GM12878 (cell line): ENCODE measurements around the gene SGTA. TPM values are rescaled to one million over a fixed set of nuclear protein-coding genes. Genes with fewer than 3 reads are reported as not detected.

Experiments
- ATAC-seq: fragments of 200-7000 bp; cut with Tn5 transposase; 3 replicates; pipeline ENCODE4 v1.9.1; 2020; ENCODE audit warnings: mild to moderate bottlenecking, moderate library complexity
- BruUV-seq: library from RNA; stranded (reverse); fragments of 400-500 nt; replicated peaks from 2 replicates; lab custom pipeline; 2021; lab: Mats Ljungman, UMichigan
- CTCF ChIA-PET: fragments of 300-600 bp; sonication (Branson Sonifier 250); formaldehyde crosslinking; extraction: SDS; loops from one replicate; lab custom pipeline; 2021; ENCODE audit warnings: inconsistent platforms; lab: Yijun Ruan, JAX
- POLR2A ChIA-PET: fragments of 350-600 bp; formaldehyde crosslinking; extraction: SDS; loops from one replicate; lab custom pipeline; 2021; ENCODE audit warnings: inconsistent platforms; lab: Charles Lee
- RAD21 ChIA-PET: fragments of 300-600 bp; sonication (Branson Sonifier 250); formaldehyde crosslinking; loops from one replicate; lab custom pipeline; 2023; ENCODE audit warnings: antibody characterized with exemption; ENCODE audit not compliant: unreplicated experiment; lab: Charles Lee
- SMC1A ChIA-PET: fragments of 300-600 bp; sonication (Branson Sonifier 250); formaldehyde crosslinking; loops from one replicate; lab custom pipeline; 2023; ENCODE audit not compliant: unreplicated experiment, uncharacterized antibody; lab: Charles Lee
- DNase-seq: peaks from one replicate; pipeline ENCODE4 v3.0.0-alpha.2; 2011; ENCODE audit warnings: low read depth, low spot score
- FAIRE-seq: peaks from 3 replicates; lab custom pipeline; 2011; peaks lifted over from hg19 to GRCh38; lab: Jason Lieb, UNC
- H2AFZ ChIP-seq: 2 replicates; pipeline ENCODE4 v1.6.0; 2011; ENCODE audit warnings: low read depth, low read length, control low read depth; ENCODE audit not compliant: control insufficient read depth
- H3K27ac ChIP-seq: 2 replicates; pipeline ENCODE4 v1.5.1; 2011; ENCODE audit warnings: control low read depth; ENCODE audit not compliant: control insufficient read depth, insufficient read depth
- H3K27me3 ChIP-seq, 2 experiments: replicated peaks in 1 of 2; 2 replicates each; pipeline versions ENCODE4 v1.6.0 to v1.6.1; 2011; ENCODE audit warnings: low read length in 1 of 2; ENCODE audit not compliant: control insufficient read depth in 2 of 2, insufficient read depth in 2 of 2
- H3K36me3 ChIP-seq, 2 experiments: 2 replicates each; pipeline ENCODE4 v1.5.1; 2011; ENCODE audit warnings: low read length in 1 of 2; ENCODE audit not compliant: control insufficient read depth in 2 of 2, insufficient read depth in 2 of 2
- H3K4me1 ChIP-seq: 2 replicates; pipeline ENCODE4 v1.6.1; 2011; ENCODE audit warnings: mild to moderate bottlenecking, low read length, moderate library complexity, mixed read lengths; ENCODE audit not compliant: control insufficient read depth, insufficient read depth
- H3K4me2 ChIP-seq: 2 replicates; pipeline ENCODE4 v1.6.0; 2011; ENCODE audit warnings: control low read depth; ENCODE audit not compliant: control insufficient read depth, insufficient read depth
- H3K4me3 ChIP-seq: fragments of 200-600 bp; sonication (generic); 2 replicates; pipeline ENCODE4 v1.5.1; 2016
- H3K79me2 ChIP-seq: 2 replicates; pipeline ENCODE4 v1.6.0; 2011; ENCODE audit warnings: low read length; ENCODE audit not compliant: control insufficient read depth, insufficient read depth
- H3K9ac ChIP-seq: 2 replicates; pipeline ENCODE4 v1.8.0; 2011; ENCODE audit warnings: low read length, control low read depth, mixed read lengths; ENCODE audit not compliant: control insufficient read depth, insufficient read depth
- H3K9me3 ChIP-seq: replicated peaks from 3 replicates; pipeline ENCODE4 v1.5.1; 2011; ENCODE audit warnings: mild to moderate bottlenecking, low read length; ENCODE audit not compliant: control insufficient read depth, insufficient read depth
- H4K20me1 ChIP-seq: 2 replicates; pipeline ENCODE4 v1.6.0; 2011; ENCODE audit not compliant: control insufficient read depth, insufficient read depth
- BACH1 ChIP-seq: fragments of 450-650 bp; IDR thresholded peaks from 2 replicates; pipeline ENCODE4 v1.6.1; 2017; ENCODE audit warnings: mild to moderate bottlenecking, borderline replicate concordance
- CREB1 ChIP-seq: IDR thresholded peaks from 2 replicates; pipeline ENCODE4 v1.6.1; 2012; ENCODE audit warnings: low read depth, mild to moderate bottlenecking, inconsistent platforms
- GABPA ChIP-seq: IDR thresholded peaks from 2 replicates; pipeline ENCODE4 v1.6.1; 2014; ENCODE audit warnings: antibody characterized with exemption, low read depth, mild to moderate bottlenecking, inconsistent platforms
- HCFC1 ChIP-seq: fragments of 150-350 bp; IDR thresholded peaks from 2 replicates; pipeline ENCODE4 v1.6.1; 2014; ENCODE audit warnings: low read length
- IRF4 ChIP-seq: IDR thresholded peaks from 2 replicates; pipeline ENCODE4 v1.6.1; 2011; ENCODE audit warnings: low read depth, low read length
- JUNB ChIP-seq: IDR thresholded peaks from 2 replicates; pipeline ENCODE4 v1.6.1; 2016; ENCODE audit warnings: antibody characterized with exemption, mild to moderate bottlenecking
- MEF2A ChIP-seq: IDR thresholded peaks from 2 replicates; pipeline ENCODE4 v1.6.1; 2011; ENCODE audit warnings: low read depth, mild to moderate bottlenecking, low read length, moderate library complexity; ENCODE audit not compliant: insufficient read depth
- RCOR1 ChIP-seq: conservative IDR thresholded peaks from 2 replicates; pipeline ENCODE4 v1.6.1; 2012; ENCODE audit warnings: low read depth, low read length, improper control_type of control experiment
- SREBF2 ChIP-seq: IDR thresholded peaks from 2 replicates; pipeline ENCODE4 v1.6.1; 2012; ENCODE audit warnings: mild to moderate bottlenecking, low read length
- TAF1 ChIP-seq: IDR thresholded peaks from 2 replicates; pipeline ENCODE4 v1.6.1; 2011; ENCODE audit warnings: mild to moderate bottlenecking, low read depth, low read length, borderline replicate concordance
- ZSCAN29 ChIP-seq: fragments of 450-650 bp; IDR thresholded peaks from 2 replicates; pipeline ENCODE4 v1.6.1; 2017; ENCODE audit warnings: mild to moderate bottlenecking, moderate library complexity
- WGBS: methylation state at CpG from one replicate; pipeline ENCODE4 v1.1.6; 2016; ENCODE audit warnings: low lambda C conversion rate; ENCODE audit not compliant: insufficient replicate concordance, insufficient coverage; ENCODE audit errors: missing lambda C conversion rate; 5-methylcytosine and 5-hydroxymethylcytosine counted together
- in situ Hi-C: fragments of 300-500 bp; cut with MboI; formaldehyde crosslinking; loops from 9 replicates; pipeline ENCODE4 v1.14.3; 2018; ENCODE audit warnings: mixed read lengths
- intact Hi-C: fragments of 100-400 bp; cut with micrococcal nuclease; formaldehyde crosslinking; loops from one replicate; pipeline ENCODE4 v1.14.2; 2022; ENCODE audit not compliant: unreplicated experiment
- polyA plus RNA-seq, 11 experiments: library from polyadenylated mRNA; depleted of rRNA in 4 of 11; unstranded in 6 of 11; stranded (reverse) in 5 of 11; fragments of >200 nt; fragmentation: Nextera tagmentation in 4 of 11; fragmentation: Illumina TruSeq in 1 of 11; extraction: Ambion mirVana in 4 of 11; extraction: Trizol in 1 of 11; gene quantifications; 1 replicate in 1 of 11; 2 replicates in 10 of 11; pipeline versions ENCODE4 v1.2.1 to v1.2.3, GENCODE V29; 2011 to 2016; ENCODE audit warnings: inconsistent platforms in 2 of 11, missing spikeins in 2 of 11, low read depth in 1 of 11
- total RNA-seq, 4 experiments: library from RNA; depleted of rRNA in 3 of 4; stranded (reverse); fragments of >200 nt in 3 of 4; fragmentation: Illumina TruSeq in 1 of 4; extraction: Trizol in 1 of 4; gene quantifications; 2 replicates each; pipeline versions ENCODE4 v1.2.1 to v1.2.3, GENCODE V29; 2013 to 2021
- TF ChIP-seq, protein P1 (sequence below): IDR thresholded peaks from 2 replicates; pipeline ENCODE4 v1.6.1; 2011; ENCODE audit warnings: low read depth, low read length, improper control_type of control experiment, borderline replicate concordance
- TF ChIP-seq, protein P2 (sequence below): fragments of 450-650 bp; IDR thresholded peaks from 2 replicates; pipeline ENCODE4 v1.6.1; 2017; ENCODE audit warnings: mild to moderate bottlenecking, low read depth, inconsistent platforms; ENCODE audit not compliant: poor library complexity, severe bottlenecking
- TF ChIP-seq, protein P3 (sequence below): IDR thresholded peaks from 2 replicates; pipeline ENCODE4 v1.6.1; 2012; ENCODE audit warnings: improper control_type of control experiment, low read depth, low read length; ENCODE audit not compliant: insufficient replicate concordance

The SGTA gene
- total and polyA plus RNA-seq, 10 of the 15 experiments (the other 5 are each of a cell fraction or from before 2014, with no cell fraction given) = 2.0 to 102 (median 48.2) TPM

DNA sequence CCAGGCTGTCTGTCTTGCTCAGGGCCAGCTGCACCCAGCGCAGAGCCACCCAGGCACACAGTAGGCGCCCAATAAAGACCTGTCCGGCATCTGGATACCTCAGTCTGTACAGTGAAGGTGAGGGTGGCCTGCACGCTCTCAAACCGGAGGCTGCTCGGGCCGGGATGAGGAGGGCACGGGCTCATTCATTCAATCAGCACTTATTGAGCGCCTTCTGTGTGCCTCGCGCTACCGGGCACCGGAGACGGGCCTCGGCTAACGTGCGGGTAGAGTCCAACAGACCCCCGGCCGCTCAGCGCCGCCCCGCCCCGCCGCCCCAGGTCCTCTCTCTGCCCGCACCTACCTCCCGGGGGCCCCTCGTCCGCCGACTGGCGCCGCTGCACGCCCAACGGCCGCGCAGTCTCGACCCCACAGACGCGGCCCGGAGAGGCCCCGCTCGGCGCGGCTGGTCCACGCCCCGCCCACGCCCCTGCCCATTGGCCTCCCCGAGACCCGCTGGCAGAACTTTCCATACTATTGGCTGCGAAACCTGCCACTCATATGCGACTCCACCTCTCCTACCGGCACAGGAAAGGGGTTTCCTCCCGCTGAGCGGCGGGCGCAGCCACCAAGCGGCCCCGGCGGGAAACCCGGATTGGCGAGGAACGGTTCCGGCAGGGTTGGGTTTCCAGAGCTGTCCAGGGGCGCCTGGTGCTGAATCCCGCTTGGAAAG lies 43.3 kb downstream of the SGTA start, which contains the start of gene SLC39A3:
TSS of gene SLC39A3 (minus strand) at position 416 of the 712 bp plus-strand sequence. CDS start 2,760 bp downstream, outside the sequence.
- H4K20me1 ChIP-seq = no peaks in the 10 kb centered on the region
- under 1% methylated on average over 39 of the region's 64 CpGs for WGBS
- H3K4me1 ChIP-seq = no peaks in the 10 kb centered on the region
- ChIA-PET POLR2A (no interaction called here), RAD21 (interaction anchor here (1.4 kb wide), 1 partner anchor 91 kb away, joined by 7 read pairs; no protein-coding TSS in a partner anchor), SMC1A (interaction anchor here (0.6 to 2.0 kb wide), 3 partner anchors 75 to 356 kb away, joined by 3 to 6 read pairs (median 3); no protein-coding TSS in a partner anchor), CTCF (interaction anchor here (0.6 to 1.3 kb wide), 6 partner anchors 9 to 211 kb away, joined by 3 to 10 read pairs (median 4); no protein-coding TSS in a partner anchor)
- peak within 1 kb of the TSS; percentile 67 for H3K27ac ChIP-seq
- intact Hi-C loops (loop anchor here (5.0 to 10.0 kb wide), 2 partner anchors 72 to 275 kb away; no protein-coding TSS in a partner anchor), in situ Hi-C loops (no loop called here)
- H3K4me3 ChIP-seq = peak within 1 kb of the TSS; percentile 98
- DNase-seq = peak; percentile 87
- H2AFZ ChIP-seq = peak within 1 kb of the TSS; percentile 75
- peaks cover 14% of the 10 kb centered on the region for H3K79me2 ChIP-seq
- H3K4me2 ChIP-seq = peak within 1 kb of the TSS; percentile 72
- FAIRE-seq = peak; percentile 93
- no peaks in the 10 kb centered on the region for H3K27me3 ChIP-seq
- ATAC-seq = peak; percentile 100
- BruUV-seq = TSS peak; percentile 74
- H3K36me3 ChIP-seq = peaks cover 11 to 15% of the 10 kb centered on the region in 2 experiments; a peak in 3 of 4 replicates
- H3K9me3 ChIP-seq = peaks cover 8% of the 10 kb centered on the region; the same call in 2 of the 3 replicates
- H3K9ac ChIP-seq = peak within 1 kb of the TSS; percentile 80
- TF ChIP-seq HCFC1 (peak; percentile 88), GABPA (peak; percentile 96), CREB1 (peak; percentile 79), MEF2A (0 out of 2 replicates have a peak, but pooled peaks have one; percentile 55), IRF4 (peak; percentile 60; the same call in 1 of the 2 replicates), TAF1 (peak; percentile 54; the same call in 1 of the 2 replicates), SREBF2 (no peak), ZSCAN29 (peak; percentile 61; the same call in 1 of the 2 replicates), RCOR1 (0 out of 2 replicates have a peak, but pooled peaks have one; percentile 40), BACH1 (peak; percentile 38; the same call in 1 of the 2 replicates), JUNB (no peak)
- TF ChIP-seq, protein P1, sequence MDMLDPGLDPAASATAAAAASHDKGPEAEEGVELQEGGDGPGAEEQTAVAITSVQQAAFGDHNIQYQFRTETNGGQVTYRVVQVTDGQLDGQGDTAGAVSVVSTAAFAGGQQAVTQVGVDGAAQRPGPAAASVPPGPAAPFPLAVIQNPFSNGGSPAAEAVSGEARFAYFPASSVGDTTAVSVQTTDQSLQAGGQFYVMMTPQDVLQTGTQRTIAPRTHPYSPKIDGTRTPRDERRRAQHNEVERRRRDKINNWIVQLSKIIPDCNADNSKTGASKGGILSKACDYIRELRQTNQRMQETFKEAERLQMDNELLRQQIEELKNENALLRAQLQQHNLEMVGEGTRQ = no peak
- TF ChIP-seq, protein P2, sequence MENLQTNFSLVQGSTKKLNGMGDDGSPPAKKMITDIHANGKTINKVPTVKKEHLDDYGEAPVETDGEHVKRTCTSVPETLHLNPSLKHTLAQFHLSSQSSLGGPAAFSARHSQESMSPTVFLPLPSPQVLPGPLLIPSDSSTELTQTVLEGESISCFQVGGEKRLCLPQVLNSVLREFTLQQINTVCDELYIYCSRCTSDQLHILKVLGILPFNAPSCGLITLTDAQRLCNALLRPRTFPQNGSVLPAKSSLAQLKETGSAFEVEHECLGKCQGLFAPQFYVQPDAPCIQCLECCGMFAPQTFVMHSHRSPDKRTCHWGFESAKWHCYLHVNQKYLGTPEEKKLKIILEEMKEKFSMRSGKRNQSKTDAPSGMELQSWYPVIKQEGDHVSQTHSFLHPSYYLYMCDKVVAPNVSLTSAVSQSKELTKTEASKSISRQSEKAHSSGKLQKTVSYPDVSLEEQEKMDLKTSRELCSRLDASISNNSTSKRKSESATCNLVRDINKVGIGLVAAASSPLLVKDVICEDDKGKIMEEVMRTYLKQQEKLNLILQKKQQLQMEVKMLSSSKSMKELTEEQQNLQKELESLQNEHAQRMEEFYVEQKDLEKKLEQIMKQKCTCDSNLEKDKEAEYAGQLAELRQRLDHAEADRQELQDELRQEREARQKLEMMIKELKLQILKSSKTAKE = no peak
- TF ChIP-seq, protein P3, sequence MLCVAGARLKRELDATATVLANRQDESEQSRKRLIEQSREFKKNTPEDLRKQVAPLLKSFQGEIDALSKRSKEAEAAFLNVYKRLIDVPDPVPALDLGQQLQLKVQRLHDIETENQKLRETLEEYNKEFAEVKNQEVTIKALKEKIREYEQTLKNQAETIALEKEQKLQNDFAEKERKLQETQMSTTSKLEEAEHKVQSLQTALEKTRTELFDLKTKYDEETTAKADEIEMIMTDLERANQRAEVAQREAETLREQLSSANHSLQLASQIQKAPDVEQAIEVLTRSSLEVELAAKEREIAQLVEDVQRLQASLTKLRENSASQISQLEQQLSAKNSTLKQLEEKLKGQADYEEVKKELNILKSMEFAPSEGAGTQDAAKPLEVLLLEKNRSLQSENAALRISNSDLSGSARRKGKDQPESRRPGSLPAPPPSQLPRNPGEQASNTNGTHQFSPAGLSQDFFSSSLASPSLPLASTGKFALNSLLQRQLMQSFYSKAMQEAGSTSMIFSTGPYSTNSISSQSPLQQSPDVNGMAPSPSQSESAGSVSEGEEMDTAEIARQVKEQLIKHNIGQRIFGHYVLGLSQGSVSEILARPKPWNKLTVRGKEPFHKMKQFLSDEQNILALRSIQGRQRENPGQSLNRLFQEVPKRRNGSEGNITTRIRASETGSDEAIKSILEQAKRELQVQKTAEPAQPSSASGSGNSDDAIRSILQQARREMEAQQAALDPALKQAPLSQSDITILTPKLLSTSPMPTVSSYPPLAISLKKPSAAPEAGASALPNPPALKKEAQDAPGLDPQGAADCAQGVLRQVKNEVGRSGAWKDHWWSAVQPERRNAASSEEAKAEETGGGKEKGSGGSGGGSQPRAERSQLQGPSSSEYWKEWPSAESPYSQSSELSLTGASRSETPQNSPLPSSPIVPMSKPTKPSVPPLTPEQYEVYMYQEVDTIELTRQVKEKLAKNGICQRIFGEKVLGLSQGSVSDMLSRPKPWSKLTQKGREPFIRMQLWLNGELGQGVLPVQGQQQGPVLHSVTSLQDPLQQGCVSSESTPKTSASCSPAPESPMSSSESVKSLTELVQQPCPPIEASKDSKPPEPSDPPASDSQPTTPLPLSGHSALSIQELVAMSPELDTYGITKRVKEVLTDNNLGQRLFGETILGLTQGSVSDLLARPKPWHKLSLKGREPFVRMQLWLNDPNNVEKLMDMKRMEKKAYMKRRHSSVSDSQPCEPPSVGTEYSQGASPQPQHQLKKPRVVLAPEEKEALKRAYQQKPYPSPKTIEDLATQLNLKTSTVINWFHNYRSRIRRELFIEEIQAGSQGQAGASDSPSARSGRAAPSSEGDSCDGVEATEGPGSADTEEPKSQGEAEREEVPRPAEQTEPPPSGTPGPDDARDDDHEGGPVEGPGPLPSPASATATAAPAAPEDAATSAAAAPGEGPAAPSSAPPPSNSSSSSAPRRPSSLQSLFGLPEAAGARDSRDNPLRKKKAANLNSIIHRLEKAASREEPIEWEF = no peak
